HG03432 (cell line): ENCODE results near the gene IGF2.

Experiments used
- ATAC-seq: cut with Tn5 transposase; IDR thresholded peaks from one replicate; pipeline ENCODE4 v1.9.1; 2021; ENCODE audit warnings: mild to moderate bottlenecking, moderate library complexity; ENCODE audit not compliant: unreplicated experiment

The IGF2 gene

GRCh38 chr11:2093575-2094353 lies 45.4 kb downstream of the IGF2 start:
- no peak for ATAC-seq

DNA sequence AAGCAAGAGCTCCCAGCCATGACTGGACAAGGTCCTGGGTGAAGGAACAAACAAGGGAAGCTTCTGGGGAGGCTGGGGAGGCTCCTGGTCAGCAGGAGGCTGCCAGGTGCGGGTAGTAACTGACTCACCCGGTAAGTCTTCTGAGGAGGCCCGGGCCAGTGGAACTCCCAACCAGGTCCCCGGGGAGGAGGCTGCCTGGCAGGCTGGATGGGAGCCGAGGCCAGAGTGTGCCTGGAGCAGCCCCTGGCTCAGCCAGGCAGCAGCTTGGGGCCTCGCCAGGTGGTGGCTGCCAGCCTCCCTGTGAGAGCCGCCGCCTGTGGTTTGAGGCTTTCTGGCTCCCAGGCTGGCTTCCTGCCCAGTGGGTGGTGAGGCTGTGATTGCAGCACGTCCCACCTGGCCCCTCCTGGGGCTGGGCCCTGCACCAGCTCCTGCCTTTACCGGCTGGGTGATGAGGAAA lies 46.2 kb downstream of the IGF2 start:
- no peak for ATAC-seq

GRCh38 chr11:2092464-2092910 lies 46.7 kb downstream of the IGF2 start:
- no peak for ATAC-seq

- ATAC-seq: no peak
Observed at GRCh38 chr11:2091786-2092463, 47.3 kb downstream of the IGF2 start.

DNA sequence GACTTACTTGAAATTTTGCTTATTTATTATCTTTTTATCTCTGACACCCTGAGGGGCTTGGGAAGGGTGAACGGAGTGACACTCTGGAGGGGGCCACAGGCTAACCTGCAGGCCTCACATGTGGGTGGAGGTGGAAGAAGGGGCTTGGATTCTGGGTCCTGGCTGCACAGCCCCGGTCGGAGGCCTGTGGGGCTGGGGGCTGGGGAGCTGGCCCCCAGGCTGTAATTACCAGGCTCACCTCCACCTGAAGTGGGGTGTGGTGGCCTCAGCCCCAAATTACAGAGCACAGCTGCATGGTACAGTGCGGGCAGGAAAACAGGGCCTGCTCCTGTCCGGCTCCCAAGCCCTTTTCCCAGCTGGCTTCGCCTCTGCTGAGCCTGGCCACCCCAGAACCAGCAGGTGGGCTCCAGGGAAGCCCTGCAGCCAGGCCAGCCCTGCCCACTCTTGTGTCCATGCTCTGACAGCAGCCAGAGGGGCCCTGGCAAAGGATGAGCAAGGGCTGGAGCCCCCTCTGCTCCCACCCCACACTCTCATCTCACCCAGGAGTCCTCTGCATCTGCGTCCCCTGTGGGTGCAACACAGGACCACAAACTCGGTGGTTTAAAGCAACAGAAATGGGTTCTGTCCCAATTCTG lies 48.0 kb downstream of the IGF2 start:
- ATAC-seq: no peak

GRCh38 chr11:2090172-2091111 lies 48.7 kb downstream of the IGF2 start:
- no peak for ATAC-seq

- ATAC-seq: no peak
Observed at GRCh38 chr11:2089536-2090165, 49.5 kb downstream of the IGF2 start.

GRCh38 chr11:2088746-2089535 lies 50.2 kb downstream of the IGF2 start:
- ATAC-seq: no peak

DNA sequence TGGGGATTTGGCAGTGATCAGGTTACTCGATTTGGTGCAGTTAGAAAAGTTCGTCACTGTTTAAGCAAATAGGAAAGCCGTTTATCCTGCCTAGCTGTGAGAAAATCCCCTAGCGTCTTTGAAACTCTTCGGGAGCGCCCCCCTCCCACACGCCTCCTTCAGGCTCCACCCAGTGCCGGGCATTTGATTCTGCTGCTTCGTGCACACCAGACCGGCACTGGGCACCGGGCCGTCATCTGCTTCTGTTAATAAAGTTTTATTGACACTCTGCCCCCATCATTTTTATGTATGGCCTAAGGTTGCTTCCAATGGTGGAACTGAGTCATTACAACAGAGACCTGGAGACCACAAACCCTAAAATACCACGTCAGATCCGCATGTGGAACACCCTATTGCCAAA lies 50.9 kb downstream of the IGF2 start:
- ATAC-seq: no peak

GRCh38 chr11:2086239-2087040 lies 52.7 kb downstream of the IGF2 start:
- no peak for ATAC-seq

- ATAC-seq: no peak
Observed at GRCh38 chr11:2085251-2086066, 53.7 kb downstream of the IGF2 start.

DNA sequence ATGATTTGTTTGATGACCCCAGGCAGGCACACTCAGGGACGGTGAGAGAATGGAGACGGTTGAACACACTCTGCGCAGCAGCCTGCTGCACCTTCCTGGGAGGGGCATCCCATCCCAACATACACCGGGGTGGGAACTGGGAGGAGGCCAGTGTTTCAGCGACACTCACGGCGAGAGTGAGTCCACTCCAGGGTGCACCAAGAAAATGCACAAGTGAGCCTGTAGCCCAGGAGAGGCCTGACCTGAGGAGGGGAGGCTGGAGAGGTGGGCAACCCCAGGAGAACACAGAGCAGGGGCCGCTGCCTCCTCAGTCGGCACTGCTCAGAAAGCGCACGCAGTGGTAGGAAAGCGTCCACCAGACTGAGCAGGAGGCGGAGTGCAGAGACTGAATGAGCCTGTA lies 54.5 kb downstream of the IGF2 start:
- no peak for ATAC-seq
